ENCODE data around the gene IRAG1.

- TF ChIP-seq CTCF (IDR thresholded peaks at IDR 0.05; ENCODE audit: extremely low read depth in 1 of 2, insufficient read depth in 1 of 2, low read depth in 1 of 2, low read length in 2 of 2): no peak
- no peak for TF ChIP-seq EZH2 (IDR thresholded peaks at IDR 0.05; ENCODE audit: borderline replicate concordance, low read depth, low read length, severe bottlenecking)
- TF ChIP-seq POLR2AphosphoS5 (IDR thresholded peaks at IDR 0.05; ENCODE audit: insufficient read depth, low read depth, low read length): no peak
- no peak for TF ChIP-seq MAX (IDR thresholded peaks at IDR 0.05; ENCODE audit: insufficient read depth, insufficient read length)
- no peak for TF ChIP-seq POLR2A (IDR thresholded peaks at IDR 0.05; ENCODE audit: low read depth, low read length)
- no peak for TF ChIP-seq GATA2 (IDR thresholded peaks at IDR 0.05; ENCODE audit: insufficient read depth, insufficient read length, low read depth, low read length)
- TF ChIP-seq MYC (IDR thresholded peaks at IDR 0.05; ENCODE audit: low read depth, low read length): no peak
- no peak for TF ChIP-seq FOS (IDR thresholded peaks at IDR 0.05; ENCODE audit: borderline replicate concordance, insufficient read depth, low read length)
Measured at GRCh38 chr11:10667521-10667885, 26.1 kb downstream of the IRAG1 start.

All from endothelial cell of umbilical vein (primary cell).